ENCODE results near the gene CBFA2T2. TPM values are rescaled to one million over a fixed set of nuclear protein-coding genes. Genes with fewer than 3 reads are reported as not detected.

The CBFA2T2 gene
- total and polyA plus RNA-seq, 2 donors (not counting 1 experiment from before 2014, with no cell fraction given), result 26.9 to 30.0 TPM

- CTCF ChIA-PET, result interaction anchor here (1.0 to 1.4 kb wide), 2 partner anchors 13 to 37 kb away, joined by 3 to 4 read pairs; no protein-coding TSS in a partner anchor
These were observed 78.5 kb downstream of the CBFA2T2 start for GRCh38 chr20:33568378-33568777.

More at GRCh38 chr20:33568378-33568777, 78.5 kb downstream of the CBFA2T2 start:
- no peaks in the 10 kb centered on the region for H3K27me3 Mint-ChIP-seq
- Histone ChIP-seq H3K4me2 (replicated peaks; ENCODE audit: low read depth, low read length, poor library complexity, severe bottlenecking) (peak overlapping the region; percentile 27), H3K36me3 (replicated peaks in 1 of 2; ENCODE audit: control extremely low read depth in 1 of 2, control insufficient read depth in 1 of 2, extremely low read depth in 1 of 2, insufficient read depth in 2 of 2, low read length in 1 of 2) (peaks cover 0 to 2% of the 10 kb centered on the region in 2 experiments), H3K4me3 (ENCODE audit: control extremely low read depth in 1 of 5, extremely low read depth in 1 of 5, insufficient read depth in 1 of 5, low read depth in 2 of 5, low read length in 4 of 5) (no peak overlapping the region), H3K27me3 (replicated peaks in 1 of 4; ENCODE audit: control extremely low read depth in 1 of 4, control insufficient read depth in 3 of 4, insufficient read depth in 4 of 4, low read length in 3 of 4) (no peaks in the 10 kb centered on the region), H3K9ac (ENCODE audit: low read length) (no peak overlapping the region), H3K27ac (ENCODE audit: low read length in 2 of 2) (no peak overlapping the region), H3K4me1 (ENCODE audit: control insufficient read depth in 2 of 2, insufficient read depth in 2 of 2, low read length in 2 of 2) (peaks cover 19 to 20% of the 10 kb centered on the region in 2 donors), H2AFZ (ENCODE audit: insufficient read depth, low read depth, low read length, poor library complexity, severe bottlenecking) (no peak overlapping the region), H3K79me2 (ENCODE audit: control insufficient read depth, insufficient read depth, low read length) (peaks cover 66% of the 10 kb centered on the region), H3K9me3 (ENCODE audit: control extremely low read depth in 1 of 3, control insufficient read depth in 2 of 3, insufficient read depth in 1 of 3, low read length in 2 of 3) (peaks cover 0 to 1% (median 0%) of the 10 kb centered on the region in 3 donors), H4K20me1 (ENCODE audit: control insufficient read depth, insufficient read depth, low read length, poor library complexity, severe bottlenecking) (no peaks in the 10 kb centered on the region)
- ATAC-seq (ENCODE audit: low read depth) (peak; percentile 75), DNase-seq (peak; percentile 29)
- intact Hi-C loops (cut with micrococcal nuclease), result loop anchor here (2.0 kb wide), 1 partner anchor 14 kb away; no protein-coding TSS in a partner anchor
- H3K27ac Mint-ChIP-seq, result no peak overlapping the region
- peaks cover 41% of the 10 kb centered on the region for H3K4me1 Mint-ChIP-seq
- TF ChIP-seq CTCF (IDR thresholded peaks at IDR 0.05), result no peak
- H3K9me3 Mint-ChIP-seq (ENCODE audit: insufficient read depth), result no peaks in the 10 kb centered on the region
- 27% methylated on average over 7 of the region's 9 CpGs for WGBS (ENCODE audit: insufficient coverage)
- H3K4me3 Mint-ChIP-seq, result peak overlapping the region; percentile 42
- POLR2A ChIA-PET, result no interaction called here

Data from B cell (primary cell).